ENCODE results near the gene IL18BP.
A peak's percentile ranks its signal among the peaks of the same experiment; 100 is the strongest.

Gene IL18BP

DNA sequence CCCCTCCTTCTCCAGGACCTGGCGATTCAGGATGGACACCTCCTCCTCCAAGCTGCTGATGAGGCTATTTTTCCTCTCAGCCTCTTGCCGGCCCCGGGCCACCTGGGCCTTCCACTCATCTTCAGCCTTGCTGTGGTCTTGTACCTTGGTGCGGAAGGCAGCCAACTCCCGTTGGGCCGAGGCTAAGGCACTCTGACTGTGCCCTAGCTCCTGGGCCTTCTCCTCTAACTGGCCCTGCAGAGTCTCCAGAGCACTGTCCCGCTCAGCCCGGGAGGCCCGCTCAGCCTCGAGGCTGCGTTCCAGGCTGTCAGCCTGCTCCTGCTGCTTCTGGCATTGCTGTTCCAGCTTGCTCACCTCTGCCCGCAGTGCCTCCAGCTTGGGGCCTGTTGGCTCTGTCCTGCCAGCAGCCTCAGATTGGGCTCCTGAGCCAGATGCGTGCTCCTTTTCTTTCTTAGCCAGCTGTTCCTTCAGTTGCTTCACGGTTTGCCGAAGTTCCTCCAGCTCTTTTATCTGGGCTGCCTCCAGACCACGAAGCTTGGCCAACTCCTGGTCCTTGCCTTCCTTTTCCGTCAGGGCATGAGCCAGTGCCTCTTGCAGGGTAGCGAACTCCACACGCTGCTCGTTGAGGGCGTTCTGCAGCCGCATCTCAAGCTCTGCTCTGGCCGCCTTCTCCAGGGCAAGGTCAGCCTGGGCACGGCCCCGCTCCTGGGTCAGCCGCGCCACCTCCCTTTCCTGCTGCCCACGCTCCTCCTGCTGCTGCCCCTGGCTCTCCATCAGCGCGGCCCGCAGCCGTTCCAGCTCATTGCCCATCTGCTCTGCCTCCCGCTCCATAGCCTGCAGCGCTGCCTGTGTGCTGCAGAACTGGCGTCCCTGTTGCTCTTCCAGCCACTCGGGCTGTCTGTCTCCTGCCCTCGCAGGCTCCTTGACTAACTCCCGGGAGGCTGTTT lies 15.3 kb downstream of the IL18BP start:
- H3K4me1 Mint-ChIP-seq (ENCODE audit: low read depth), result no peaks in the 10 kb centered on the region
- H3K4me3 Mint-ChIP-seq, result no peak overlapping the region
- H3K9me3 Mint-ChIP-seq (ENCODE audit: low read depth), result no peaks in the 10 kb centered on the region
- no peaks in the 10 kb centered on the region for H3K36me3 Mint-ChIP-seq
- peak overlapping the region; percentile 37 for H3K27ac Mint-ChIP-seq
- no peaks in the 10 kb centered on the region for H3K27me3 Mint-ChIP-seq

DNA sequence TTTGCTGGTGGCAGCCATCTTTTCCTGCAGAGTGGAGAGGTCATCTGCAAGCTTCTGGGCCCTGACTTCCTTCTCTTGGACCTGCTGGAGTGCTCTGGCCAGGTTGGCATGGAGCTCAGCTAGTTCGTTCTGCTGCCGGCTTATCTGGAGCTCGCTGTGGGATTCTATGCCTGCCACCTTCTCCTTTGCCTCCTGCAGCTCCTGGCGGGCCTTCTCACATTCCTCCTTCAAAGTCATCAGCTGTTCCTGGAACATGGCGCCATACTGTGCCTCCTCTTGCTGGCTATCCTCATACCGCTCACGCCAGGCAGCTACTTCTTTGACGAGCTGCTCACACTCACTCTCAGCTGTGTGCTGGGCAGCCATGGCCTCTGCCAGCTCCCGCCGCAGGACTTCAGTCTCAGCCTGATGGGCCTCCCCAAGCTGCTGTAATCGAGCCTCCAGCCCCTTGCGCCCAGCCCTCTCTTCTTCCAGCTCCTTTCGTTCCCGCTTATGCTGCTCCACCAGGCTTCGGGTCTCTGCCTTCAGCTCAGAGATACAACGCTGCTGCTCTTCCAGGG lies 16.1 kb downstream of the IL18BP start:
- Mint-ChIP-seq H3K36me3 (no peaks in the 10 kb centered on the region), H3K27me3 (no peaks in the 10 kb centered on the region), H3K4me3 (no peak overlapping the region), H3K4me1 (ENCODE audit: low read depth) (no peaks in the 10 kb centered on the region), H3K9me3 (ENCODE audit: low read depth) (no peaks in the 10 kb centered on the region), H3K27ac (peak overlapping the region; percentile 37)

DNA sequence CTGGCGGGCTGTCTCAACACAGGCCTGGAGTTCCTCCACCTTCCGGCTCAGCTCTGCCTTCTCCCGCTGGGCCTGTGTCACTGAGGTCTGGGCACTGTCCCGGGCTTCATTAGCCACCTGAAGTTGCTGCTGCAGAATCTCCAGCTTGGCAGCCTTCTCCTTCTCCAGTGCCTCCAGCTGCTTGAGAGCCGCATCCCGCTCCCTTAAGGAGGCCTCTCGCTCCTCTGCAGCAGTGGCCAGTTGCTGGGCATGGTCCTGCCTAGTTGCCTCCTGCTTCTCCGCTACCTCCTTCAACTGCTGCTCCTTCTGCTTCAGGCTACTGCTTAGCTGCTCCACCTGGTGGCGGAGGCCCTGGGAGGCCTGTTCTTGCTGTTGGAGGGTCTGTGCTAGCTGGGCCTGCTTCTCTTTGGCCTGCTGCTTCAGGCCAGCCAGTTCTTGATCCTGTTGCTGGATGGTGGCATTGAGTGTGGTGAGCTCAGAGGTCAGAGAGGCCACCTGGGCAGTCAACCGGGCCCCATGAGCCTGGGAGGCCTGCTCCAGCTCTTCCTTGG lies 16.9 kb downstream of the IL18BP start:
- Mint-ChIP-seq H3K4me3 (no peak overlapping the region), H3K9me3 (ENCODE audit: low read depth) (no peaks in the 10 kb centered on the region), H3K36me3 (peaks cover 4% of the 10 kb centered on the region), H3K27ac (no peak overlapping the region), H3K4me1 (ENCODE audit: low read depth) (no peaks in the 10 kb centered on the region), H3K27me3 (no peaks in the 10 kb centered on the region)

DNA sequence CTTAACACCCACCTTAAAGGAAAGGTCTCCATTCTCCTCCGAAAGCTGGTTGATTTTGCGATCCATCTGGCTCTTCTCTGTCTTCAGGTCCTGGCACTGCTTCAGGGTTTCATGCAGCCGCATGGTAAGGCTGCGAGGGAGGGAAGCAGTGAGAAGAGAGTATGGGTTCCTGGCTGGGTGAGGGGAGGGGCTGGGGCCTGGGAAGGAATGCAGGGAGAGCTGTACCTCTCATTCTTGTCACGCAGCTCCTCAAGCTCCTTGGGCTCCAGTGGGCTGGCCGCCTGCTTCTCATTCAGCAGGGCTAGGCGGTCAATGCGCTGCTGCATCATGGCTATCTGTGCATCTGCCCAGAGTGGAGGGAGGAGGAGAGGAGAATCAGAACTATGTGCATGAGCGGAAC lies 19.5 kb downstream of the IL18BP start:
- Mint-ChIP-seq H3K4me3 (no peak overlapping the region), H3K9me3 (ENCODE audit: low read depth) (no peaks in the 10 kb centered on the region), H3K4me1 (ENCODE audit: low read depth) (no peaks in the 10 kb centered on the region), H3K27me3 (no peaks in the 10 kb centered on the region), H3K27ac (no peak overlapping the region), H3K36me3 (peaks cover 4% of the 10 kb centered on the region)

DNA sequence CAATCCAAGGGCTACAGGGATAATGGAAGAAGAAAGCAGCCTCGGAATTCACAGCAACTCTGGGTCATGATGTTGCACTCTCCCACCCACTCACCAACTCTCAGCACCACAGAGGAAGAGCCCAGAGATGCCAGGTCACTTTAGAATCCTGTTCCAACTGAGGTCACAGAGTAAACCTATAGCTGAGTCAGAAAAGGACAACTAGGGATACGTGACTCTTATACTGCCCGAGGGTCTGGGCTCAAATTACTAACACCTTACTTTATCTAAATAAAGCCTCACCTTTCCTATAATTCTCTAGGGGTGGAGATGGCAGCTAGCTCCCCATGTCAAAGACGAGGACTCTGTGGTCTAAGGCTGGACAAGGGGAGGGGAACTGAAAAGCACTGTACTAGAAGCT lies 24.6 kb downstream of the IL18BP start:
- Mint-ChIP-seq H3K27ac (peak overlapping the region; percentile 22), H3K36me3 (peaks cover 7% of the 10 kb centered on the region), H3K9me3 (ENCODE audit: low read depth) (no peaks in the 10 kb centered on the region), H3K27me3 (no peaks in the 10 kb centered on the region), H3K4me3 (no peak overlapping the region), H3K4me1 (ENCODE audit: low read depth) (peaks cover 28% of the 10 kb centered on the region)

DNA sequence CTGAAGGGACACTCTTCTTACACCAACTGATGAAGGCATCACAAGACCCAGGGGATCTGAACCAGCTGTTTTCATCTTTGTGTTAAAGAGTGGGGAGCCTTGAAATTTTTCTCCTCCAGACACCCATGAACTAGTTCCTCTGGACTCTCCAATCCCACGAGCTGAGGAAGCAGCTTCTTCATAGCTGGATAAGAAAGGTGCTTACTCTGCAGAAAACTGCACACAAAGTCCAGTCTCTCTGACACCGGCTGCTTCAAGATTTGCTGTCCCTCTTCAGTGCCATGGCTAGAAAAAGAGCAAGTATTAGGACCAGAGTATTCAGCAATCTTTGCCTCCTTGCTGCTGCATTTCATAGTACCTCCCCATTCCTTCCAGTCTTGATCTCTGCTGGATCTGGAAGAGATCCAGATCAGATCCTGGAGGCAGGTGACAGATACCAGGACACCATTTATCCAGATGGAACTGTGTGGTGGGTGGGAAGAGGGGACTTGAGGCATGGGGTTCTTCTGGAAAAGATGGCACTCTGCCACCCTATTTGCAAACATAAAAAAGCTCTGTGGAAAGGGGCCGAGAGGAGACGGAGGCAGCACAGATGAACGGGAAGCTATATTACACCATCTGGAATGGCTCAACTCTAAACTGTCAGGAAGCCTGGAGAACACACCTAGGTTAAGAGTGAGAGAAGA lies 25.5 kb downstream of the IL18BP start:
- no peak overlapping the region for H3K4me3 Mint-ChIP-seq
- peaks cover 35% of the 10 kb centered on the region for H3K4me1 Mint-ChIP-seq (ENCODE audit: low read depth)
- no peak overlapping the region for H3K27ac Mint-ChIP-seq
- H3K9me3 Mint-ChIP-seq (ENCODE audit: low read depth), result no peaks in the 10 kb centered on the region
- H3K27me3 Mint-ChIP-seq, result no peaks in the 10 kb centered on the region
- peaks cover 7% of the 10 kb centered on the region for H3K36me3 Mint-ChIP-seq

DNA sequence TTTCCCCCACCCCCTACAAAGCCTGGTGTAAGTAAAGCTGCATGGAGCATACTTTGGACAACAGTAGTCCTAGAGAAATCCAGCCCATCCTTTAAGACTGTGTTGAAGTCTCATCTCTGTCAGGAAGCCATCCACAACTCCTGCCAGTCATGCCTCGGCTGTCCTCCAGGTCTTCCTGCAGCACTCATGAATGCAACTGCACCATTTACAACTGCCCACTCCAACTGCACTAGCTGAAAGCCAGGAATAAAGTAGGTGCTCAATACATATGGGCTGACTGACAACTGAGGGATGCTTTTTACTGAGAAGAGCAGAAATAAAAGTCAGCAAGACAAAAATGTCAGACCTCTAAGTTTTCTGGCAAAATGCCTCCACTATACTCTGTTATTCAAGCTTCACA lies 27.4 kb downstream of the IL18BP start:
- peak overlapping the region; percentile 64 for H3K27ac Mint-ChIP-seq
- H3K27me3 Mint-ChIP-seq, result no peaks in the 10 kb centered on the region
- H3K9me3 Mint-ChIP-seq (ENCODE audit: low read depth), result no peaks in the 10 kb centered on the region
- peaks cover 3% of the 10 kb centered on the region for H3K36me3 Mint-ChIP-seq
- H3K4me1 Mint-ChIP-seq (ENCODE audit: low read depth), result peaks cover 50% of the 10 kb centered on the region
- no peak overlapping the region for H3K4me3 Mint-ChIP-seq

DNA sequence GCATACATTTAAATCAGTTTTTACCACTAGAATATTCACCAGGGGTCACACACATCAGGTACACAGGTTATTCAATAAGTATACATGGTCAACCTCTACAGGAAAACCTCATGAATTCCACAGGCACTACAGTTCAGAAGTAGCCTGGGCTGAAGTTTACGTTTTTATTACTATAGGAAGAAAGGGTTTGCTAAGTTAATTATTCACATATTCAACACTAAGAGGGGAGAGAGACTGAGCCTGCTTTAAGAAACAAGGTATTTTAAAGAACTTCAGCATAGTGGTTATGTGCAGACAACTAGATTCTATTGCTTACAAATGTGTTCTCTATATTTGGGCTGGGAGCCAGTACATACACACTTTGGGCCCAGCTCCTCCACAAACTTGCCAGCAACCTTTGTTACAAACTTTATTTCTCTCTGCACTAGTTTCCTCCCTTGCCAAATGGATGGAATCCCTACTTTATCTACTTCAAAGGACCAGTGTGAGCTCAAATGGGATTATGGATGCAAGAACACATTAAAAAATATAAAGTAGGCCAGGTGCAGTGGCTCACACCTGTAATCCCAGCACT lies 31.9 kb downstream of the IL18BP start:
- Mint-ChIP-seq H3K9me3 (ENCODE audit: low read depth) (no peaks in the 10 kb centered on the region), H3K4me1 (ENCODE audit: low read depth) (peaks cover 59% of the 10 kb centered on the region), H3K27me3 (no peaks in the 10 kb centered on the region), H3K36me3 (peaks cover 3% of the 10 kb centered on the region), H3K4me3 (no peak overlapping the region), H3K27ac (peak overlapping the region; percentile 77)

DNA sequence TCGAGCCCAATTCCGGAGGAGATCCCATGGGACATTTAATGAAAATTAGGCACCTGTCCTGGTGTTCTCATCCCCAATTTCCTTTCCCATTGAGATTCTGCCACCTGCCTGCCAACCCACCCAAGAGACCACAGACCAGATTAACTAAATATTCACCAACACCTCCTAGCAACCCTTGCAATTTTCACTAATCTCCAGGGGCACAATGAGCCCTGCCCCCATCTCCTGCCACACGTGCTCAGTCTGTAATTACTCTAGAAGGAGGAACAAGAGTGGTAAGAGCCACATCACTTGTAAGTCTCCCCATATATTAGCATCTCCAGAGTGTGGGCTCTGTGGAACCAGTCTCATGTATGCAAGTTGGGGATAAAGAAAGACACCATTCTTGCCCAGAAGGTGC lies 38.0 kb downstream of the IL18BP start:
- H3K27me3 Mint-ChIP-seq, result no peaks in the 10 kb centered on the region
- H3K4me1 Mint-ChIP-seq (ENCODE audit: low read depth), result peaks cover 36% of the 10 kb centered on the region
- H3K9me3 Mint-ChIP-seq (ENCODE audit: low read depth), result no peaks in the 10 kb centered on the region
- peak overlapping the region; percentile 8 for H3K4me3 Mint-ChIP-seq
- H3K27ac Mint-ChIP-seq, result peak overlapping the region; percentile 76
- peaks cover 2% of the 10 kb centered on the region for H3K36me3 Mint-ChIP-seq

DNA sequence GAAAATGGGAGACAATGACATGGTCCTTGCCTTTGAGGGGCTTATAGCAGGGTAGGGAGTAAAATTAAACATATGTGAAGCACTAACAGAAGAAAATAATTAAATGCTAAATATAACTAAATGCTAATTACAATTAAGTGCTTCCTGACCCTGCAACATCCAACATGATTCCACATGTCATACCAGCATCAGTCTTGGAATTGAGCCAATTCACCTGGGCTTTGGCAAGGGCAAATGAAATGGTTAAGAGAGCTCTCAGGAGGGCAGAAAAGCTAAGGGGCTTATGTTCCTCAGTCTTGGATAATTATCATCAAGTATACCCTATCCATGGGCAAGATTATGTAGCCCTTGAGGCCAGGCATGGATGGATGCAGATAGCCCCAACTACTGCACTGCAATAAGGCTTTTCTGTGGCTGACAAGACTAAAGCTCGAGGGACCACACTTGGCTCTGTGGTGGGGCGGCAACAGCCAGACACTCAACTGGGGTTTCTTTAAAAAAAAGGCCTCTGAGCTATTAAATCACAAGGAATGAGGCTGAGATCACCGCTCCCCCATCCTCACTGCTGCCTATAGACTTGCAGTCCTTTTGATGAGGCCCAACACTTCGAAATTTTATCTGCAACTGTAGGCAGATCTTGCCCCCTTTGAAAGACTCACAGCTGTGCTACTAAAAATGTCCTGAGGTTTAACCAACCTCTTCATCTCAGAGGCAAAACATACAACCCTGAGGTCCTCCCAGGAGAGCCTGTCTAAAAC lies 39.0 kb downstream of the IL18BP start:
- H3K4me3 Mint-ChIP-seq, result peak overlapping the region; percentile 8
- no peaks in the 10 kb centered on the region for H3K27me3 Mint-ChIP-seq
- H3K9me3 Mint-ChIP-seq (ENCODE audit: low read depth), result no peaks in the 10 kb centered on the region
- H3K4me1 Mint-ChIP-seq (ENCODE audit: low read depth), result peaks cover 42% of the 10 kb centered on the region
- H3K36me3 Mint-ChIP-seq, result peaks cover 2% of the 10 kb centered on the region
- no peak overlapping the region for H3K27ac Mint-ChIP-seq

DNA sequence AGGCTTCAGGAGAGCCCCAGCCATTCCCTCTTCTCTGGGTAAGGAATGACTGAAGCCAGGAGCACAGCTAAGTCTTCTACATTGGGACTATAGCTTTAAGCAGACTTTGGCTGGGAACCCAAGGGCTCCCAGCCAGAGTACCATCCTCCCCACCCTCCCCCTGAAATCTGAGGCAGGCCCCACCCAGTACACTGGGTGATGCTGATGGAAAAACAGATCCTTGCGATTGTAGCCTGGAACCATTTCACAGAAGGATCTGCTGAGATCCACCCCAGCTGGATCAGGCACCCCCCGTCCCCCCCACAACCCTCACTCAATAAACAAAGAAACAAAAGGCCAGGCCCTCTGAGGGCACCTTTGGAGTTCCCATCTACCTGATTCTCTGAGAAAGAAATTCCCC lies 39.8 kb downstream of the IL18BP start:
- Mint-ChIP-seq H3K9me3 (ENCODE audit: low read depth) (no peaks in the 10 kb centered on the region), H3K4me3 (no peak overlapping the region), H3K4me1 (ENCODE audit: low read depth) (peaks cover 46% of the 10 kb centered on the region), H3K36me3 (peaks cover 2% of the 10 kb centered on the region), H3K27ac (no peak overlapping the region), H3K27me3 (no peaks in the 10 kb centered on the region)

DNA sequence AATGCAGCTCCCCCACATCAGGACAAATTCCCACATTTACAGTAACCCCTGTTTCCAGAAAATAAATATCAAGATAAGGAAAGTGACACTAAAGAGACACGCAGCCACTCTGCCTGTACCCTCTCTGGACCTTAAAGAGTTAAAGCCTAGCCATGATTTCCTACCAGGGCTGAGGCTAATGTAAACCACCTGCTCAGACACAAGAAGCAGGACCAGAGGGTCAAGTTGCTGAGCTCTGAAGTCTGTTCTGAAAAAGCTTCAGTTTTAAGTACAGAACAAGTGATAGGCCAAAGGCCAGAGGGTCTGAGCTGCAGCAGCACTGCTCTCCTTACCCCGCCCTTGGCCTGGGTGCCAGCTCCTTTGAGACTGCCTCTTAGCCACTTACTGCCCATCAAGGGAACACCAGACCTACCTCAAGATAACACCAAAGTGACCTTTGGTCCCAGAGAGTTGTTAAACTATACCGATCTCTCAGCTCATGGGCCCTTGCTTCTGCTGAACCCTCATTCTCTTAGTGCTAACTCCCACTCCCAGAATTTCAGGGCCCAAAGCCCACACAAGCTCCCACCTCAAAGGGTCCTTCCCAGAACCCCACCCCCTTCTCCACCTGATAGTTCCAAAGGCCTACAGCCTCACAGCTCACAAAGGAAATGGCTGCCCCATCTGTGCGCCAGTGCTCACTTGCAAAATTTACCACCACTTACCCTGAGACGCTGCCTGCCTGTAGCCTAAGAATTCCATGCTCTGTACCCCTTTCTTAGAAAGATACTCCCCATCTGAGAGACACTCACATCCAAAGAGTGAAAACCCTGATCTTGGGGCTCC lies 40.5 kb downstream of the IL18BP start:
- Mint-ChIP-seq H3K27ac (no peak overlapping the region), H3K4me3 (no peak overlapping the region), H3K4me1 (ENCODE audit: low read depth) (peaks cover 49% of the 10 kb centered on the region), H3K27me3 (no peaks in the 10 kb centered on the region), H3K9me3 (ENCODE audit: low read depth) (no peaks in the 10 kb centered on the region), H3K36me3 (peaks cover 2% of the 10 kb centered on the region)

DNA sequence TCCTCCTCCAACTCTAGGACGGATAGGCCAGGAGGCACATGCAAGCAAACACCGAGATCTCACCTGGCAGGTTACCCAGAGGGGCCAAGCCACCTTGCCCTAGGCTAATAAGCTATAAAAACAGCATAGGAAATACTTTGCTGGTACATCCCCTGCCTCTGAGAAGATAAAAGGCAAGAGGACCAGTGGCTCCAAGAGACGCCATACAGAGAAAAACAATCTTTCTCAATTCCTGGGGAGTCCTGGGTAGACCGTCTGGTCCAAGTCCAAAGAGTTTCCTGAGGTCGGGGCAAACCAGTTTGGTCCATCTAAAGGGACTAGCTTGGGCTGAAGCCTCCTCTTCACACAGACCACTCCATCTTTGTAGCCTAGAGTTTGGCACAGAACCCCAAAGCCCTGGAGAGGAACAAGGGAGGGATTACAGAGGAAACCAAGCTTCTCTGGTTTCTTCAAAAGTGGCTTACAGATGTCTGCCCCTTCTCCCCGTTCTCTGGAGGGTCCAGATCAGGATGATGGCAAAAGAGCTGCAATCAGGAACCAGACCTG lies 41.2 kb downstream of the IL18BP start:
- peaks cover 2% of the 10 kb centered on the region for H3K36me3 Mint-ChIP-seq
- H3K4me1 Mint-ChIP-seq (ENCODE audit: low read depth), result peaks cover 51% of the 10 kb centered on the region
- no peak overlapping the region for H3K4me3 Mint-ChIP-seq
- H3K9me3 Mint-ChIP-seq (ENCODE audit: low read depth), result no peaks in the 10 kb centered on the region
- H3K27ac Mint-ChIP-seq, result no peak overlapping the region
- no peaks in the 10 kb centered on the region for H3K27me3 Mint-ChIP-seq
